Right ventricle myocardium superior (tissue), 1 donor: ENCODE results near the gene GABRA6. TPM values are rescaled to one million over a fixed set of nuclear protein-coding genes. Genes with fewer than 3 reads are reported as not detected.
"Not testable (repeated sequence)": the region's sequence is repeated elsewhere in the genome, so short reads cannot be mapped to it uniquely, and the experiment has no call there.

Experiments
- ATAC-seq: fragments of 200-7000 bp; cut with Tn5 transposase; one replicate; pipeline ENCODE4 v1.9.1; 2020; ENCODE audit warnings: mild to moderate bottlenecking; ENCODE audit not compliant: poor library complexity
- DNase-seq: peaks from one replicate; pipeline ENCODE4 v3.0.0-alpha.2; 2020
- intact Hi-C: fragments of 100-400 bp; cut with DNase I; formaldehyde crosslinking; loops from one replicate; pipeline ENCODE4 v1.11.2; 2022
- long read RNA-seq: library from polyadenylated mRNA; unstranded; transcript quantifications from one replicate; pipeline ENCODE4 v2.0.0, GENCODE V29; 2021
- total RNA-seq: library from RNA; stranded (reverse); fragmentation: NEBNext Ultra II Directional; extraction: Animal tissue kit (Norgen Biotek cat#: 25700); gene quantifications from one replicate; pipeline ENCODE4 v1.2.1, GENCODE V29; 2021
- donor health status: DM: no; HTN: yes; CAD: no; lungs with severe emphysema.

The GABRA6 gene
- total RNA-seq = not detected
- long read RNA-seq = 0 reads

GRCh38 chr5:161685461-161685860, at the start of gene GABRA6:
TSS of gene GABRA6 (plus strand) at chr5:161685721. CDS start at chr5:161685990, 269 bp downstream.
- DNase-seq (no peak), ATAC-seq (no peak)
- intact Hi-C loops = no loop called here

- no peak for DNase-seq
- ATAC-seq = no peak
- intact Hi-C loops = no loop called here
These were observed 47.9 kb upstream of the GABRA6 start for GRCh38 chr5:161637591-161637990.

GRCh38 chr5:161641444-161641843, 44.1 kb upstream of the GABRA6 start:
- no peak for DNase-seq
- intact Hi-C loops = no loop called here
- no peak for ATAC-seq

- ATAC-seq = no peak
- DNase-seq = no peak
- intact Hi-C loops = no loop called here
These were observed 40.3 kb upstream of the GABRA6 start for GRCh38 chr5:161645264-161645663.

- DNase-seq, ATAC-seq, intact Hi-C loops: not testable (repeated sequence)
These were observed 33.6 kb upstream of the GABRA6 start for GRCh38 chr5:161651926-161652325.

- DNase-seq (no peak), ATAC-seq (no peak)
- intact Hi-C loops = no loop called here
These were observed 24.7 kb upstream of the GABRA6 start for GRCh38 chr5:161660806-161661205.

- intact Hi-C loops = no loop called here
- DNase-seq (no peak), ATAC-seq (no peak)
These were observed 22.1 kb upstream of the GABRA6 start for GRCh38 chr5:161663431-161663830.

- DNase-seq (no peak), ATAC-seq (no peak)
- intact Hi-C loops = no loop called here
These were observed 9.4 kb upstream of the GABRA6 start for GRCh38 chr5:161676103-161676502.

- no peak for DNase-seq
- intact Hi-C loops = no loop called here
- ATAC-seq = no peak
These were observed 628 bp downstream of the GABRA6 start for GRCh38 chr5:161686149-161686548.

GRCh38 chr5:161686881-161687280, 1.4 kb downstream of the GABRA6 start:
- ATAC-seq (no peak), DNase-seq (no peak)
- intact Hi-C loops = no loop called here

GRCh38 chr5:161687316-161687715, 1.8 kb downstream of the GABRA6 start:
- intact Hi-C loops = no loop called here
- ATAC-seq (no peak), DNase-seq (no peak)

- DNase-seq (no peak), ATAC-seq (no peak)
- intact Hi-C loops = no loop called here
These were observed 6.4 kb downstream of the GABRA6 start for GRCh38 chr5:161691911-161692310.

GRCh38 chr5:161697001-161697400, 11.5 kb downstream of the GABRA6 start:
- intact Hi-C loops = no loop called here
- DNase-seq (no peak), ATAC-seq (no peak)

- intact Hi-C loops = no loop called here
- DNase-seq = no peak
- no peak for ATAC-seq
These were observed 14.5 kb downstream of the GABRA6 start for GRCh38 chr5:161700065-161700464.

- intact Hi-C loops = no loop called here
- ATAC-seq = no peak
- DNase-seq = no peak
These were observed 18.0 kb downstream of the GABRA6 start for GRCh38 chr5:161703528-161703927.

GRCh38 chr5:161707382-161707781, 21.9 kb downstream of the GABRA6 start:
- ATAC-seq = no peak
- no peak for DNase-seq
- intact Hi-C loops = no loop called here

- ATAC-seq = no peak
- no peak for DNase-seq
- intact Hi-C loops = no loop called here
These were observed 23.7 kb downstream of the GABRA6 start for GRCh38 chr5:161709239-161709638.

- DNase-seq = no peak
- ATAC-seq = no peak
- intact Hi-C loops = no loop called here
These were observed 27.5 kb downstream of the GABRA6 start for GRCh38 chr5:161713042-161713441.

GRCh38 chr5:161719157-161719556, 33.6 kb downstream of the GABRA6 start:
- intact Hi-C loops = no loop called here
- ATAC-seq (no peak), DNase-seq (no peak)

- DNase-seq (no peak), ATAC-seq (no peak)
- intact Hi-C loops = no loop called here
These were observed 34.9 kb downstream of the GABRA6 start for GRCh38 chr5:161720460-161720859.

GRCh38 chr5:161734741-161735140, 49.2 kb downstream of the GABRA6 start:
- no peak for ATAC-seq
- intact Hi-C loops = no loop called here
- no peak for DNase-seq

- intact Hi-C loops = no loop called here
- no peak for ATAC-seq
These were observed 54.9 kb downstream of the GABRA6 start for GRCh38 chr5:161740433-161740832.

More at GRCh38 chr5:161740433-161740832, 54.9 kb downstream of the GABRA6 start:
- no peak for DNase-seq
